HG03354 (cell line): ENCODE results near the gene ADGRL1.
A peak's percentile ranks its signal among the peaks of the same experiment; 100 is the strongest.
"Not testable (repeated sequence)": the region's sequence is repeated elsewhere in the genome, so short reads cannot be mapped to it uniquely, and the experiment has no call there.

ENCODE experiments used
- ATAC-seq: cut with Tn5 transposase; IDR thresholded peaks from one replicate; pipeline ENCODE4 v1.9.1; 2021; ENCODE audit warnings: mild to moderate bottlenecking; ENCODE audit not compliant: unreplicated experiment, poor library complexity, severe bottlenecking

The ADGRL1 gene

GRCh38 chr19:14147797-14148605 is 58.0 kb downstream of the ADGRL1 start:
- ATAC-seq, result no peak

- ATAC-seq, result no peak
These were observed 59.2 kb downstream of the ADGRL1 start for GRCh38 chr19:14146789-14147216.

DNA sequence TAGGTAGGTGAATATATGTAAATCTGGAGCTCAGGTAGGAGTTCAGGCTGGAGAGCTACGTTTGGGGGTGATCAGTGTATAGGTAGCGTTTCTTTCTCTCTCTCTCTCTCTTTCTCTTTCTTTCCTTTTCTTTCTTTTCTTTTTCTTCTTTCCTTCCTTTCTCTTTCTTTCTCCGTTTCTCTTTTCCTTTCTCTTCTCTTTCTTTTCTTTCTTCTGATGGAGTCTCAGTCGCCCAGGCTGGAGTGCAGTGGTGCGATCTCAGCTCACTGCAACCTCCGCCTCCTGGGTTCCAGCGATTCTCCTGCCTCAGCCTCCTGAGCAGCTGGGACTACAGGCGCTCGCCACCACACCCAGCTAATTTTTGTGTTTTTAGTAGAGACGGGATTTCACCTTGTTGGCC is 59.8 kb downstream of the ADGRL1 start:
- ATAC-seq, result not testable (repeated sequence)

- no peak for ATAC-seq
These were observed 60.6 kb downstream of the ADGRL1 start for GRCh38 chr19:14145381-14145780.

DNA sequence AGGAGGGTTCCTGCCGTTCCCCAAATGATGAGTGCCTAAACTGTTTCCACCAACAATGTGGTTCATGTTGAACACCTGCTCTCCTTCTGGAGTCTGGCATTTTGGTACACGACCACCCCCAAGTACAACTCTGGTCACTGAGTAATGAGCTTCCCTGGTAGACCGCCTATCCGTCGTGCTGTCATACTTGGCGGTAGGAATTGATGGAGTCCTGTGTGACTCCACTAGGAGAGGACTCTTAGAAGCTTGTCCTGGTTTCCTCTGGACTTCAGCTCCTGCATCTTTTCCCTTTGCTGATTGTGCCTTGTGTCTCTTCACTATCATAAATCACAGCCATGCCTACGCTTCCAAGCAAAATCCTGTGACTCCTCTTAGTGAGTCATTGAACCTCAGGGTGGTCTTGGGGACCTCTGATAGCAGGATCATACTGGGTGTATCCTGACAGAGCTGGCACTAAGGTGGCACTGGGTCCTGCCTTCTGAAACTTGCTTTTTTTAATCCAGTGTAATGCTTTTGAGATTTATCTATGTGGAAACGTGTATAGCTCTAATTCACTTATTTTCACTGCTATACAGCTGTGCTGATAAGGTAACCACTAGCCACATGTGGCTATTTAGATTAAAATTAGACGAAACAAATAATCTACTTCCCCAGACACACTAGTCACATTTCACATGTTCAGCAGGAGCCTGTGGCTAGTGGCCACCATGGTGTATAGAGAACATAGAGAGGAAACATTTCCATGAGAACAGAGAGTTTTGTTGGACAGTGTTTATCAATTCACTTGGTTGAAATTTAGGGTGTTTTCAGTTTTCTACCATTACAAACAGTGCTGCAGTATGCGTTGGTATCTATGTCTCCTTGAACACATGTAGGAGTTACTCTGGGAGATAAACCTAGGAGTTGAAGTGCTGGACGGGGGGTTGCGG is 63.4 kb downstream of the ADGRL1 start:
- no peak for ATAC-seq

GRCh38 chr19:14141041-14141440 is 64.9 kb downstream of the ADGRL1 start:
- ATAC-seq, result no peak

DNA sequence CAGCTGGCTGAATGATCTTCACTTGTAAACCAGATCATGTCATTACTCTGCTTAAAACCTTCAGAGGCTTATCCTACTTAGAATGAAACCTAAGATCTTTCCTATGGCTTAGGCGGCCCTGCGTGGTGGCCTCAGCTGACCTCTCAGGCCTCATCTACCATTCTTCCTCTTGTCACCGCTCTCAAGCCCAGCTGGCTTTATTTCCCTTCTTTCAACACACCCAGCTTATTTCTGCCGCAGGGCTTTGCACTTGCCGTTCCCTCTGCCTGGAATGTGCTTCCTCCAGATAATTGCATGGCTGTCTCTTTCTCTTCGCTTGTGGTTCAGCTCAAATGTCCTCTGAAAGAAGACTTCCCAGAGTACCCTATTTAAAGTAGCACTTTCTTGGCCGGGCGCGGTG is 66.0 kb downstream of the ADGRL1 start:
- no peak for ATAC-seq

GRCh38 chr19:14138576-14139265 is 67.2 kb downstream of the ADGRL1 start:
- ATAC-seq, result no peak

GRCh38 chr19:14136509-14137281 is 69.3 kb downstream of the ADGRL1 start, which contains the start of gene ASF1B:
Gene ASF1B, minus strand, starts transcription at chr19:14136589. Its CDS starts 133 bp downstream, at chr19:14136456.
- ATAC-seq, result peak; percentile 84

- no peak for ATAC-seq
These were observed 69.9 kb downstream of the ADGRL1 start for GRCh38 chr19:14135985-14136508.

GRCh38 chr19:14135355-14135754 is 70.6 kb downstream of the ADGRL1 start:
- no peak for ATAC-seq

GRCh38 chr19:14127929-14128509 is 78.0 kb downstream of the ADGRL1 start:
- ATAC-seq, result no peak

DNA sequence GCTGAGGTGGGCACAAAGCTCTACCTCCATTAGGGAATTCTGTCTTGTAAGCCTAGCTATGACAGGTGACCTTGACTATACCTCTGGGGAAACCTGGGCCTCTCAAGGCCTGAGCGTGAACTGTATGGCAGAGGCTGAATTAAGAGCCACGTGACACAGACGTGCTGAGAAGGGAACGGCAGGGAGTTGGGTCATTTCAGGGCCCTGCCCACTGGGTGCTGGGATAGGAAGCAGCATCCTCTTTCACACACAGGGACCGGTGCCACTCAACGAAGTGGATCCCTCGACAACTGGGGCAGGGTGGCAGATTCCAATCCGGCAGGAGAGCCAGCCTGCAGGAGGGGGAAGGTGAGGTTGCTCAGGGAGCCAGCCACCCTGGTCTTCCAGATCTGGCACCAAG is 78.8 kb downstream of the ADGRL1 start:
- no peak for ATAC-seq

DNA sequence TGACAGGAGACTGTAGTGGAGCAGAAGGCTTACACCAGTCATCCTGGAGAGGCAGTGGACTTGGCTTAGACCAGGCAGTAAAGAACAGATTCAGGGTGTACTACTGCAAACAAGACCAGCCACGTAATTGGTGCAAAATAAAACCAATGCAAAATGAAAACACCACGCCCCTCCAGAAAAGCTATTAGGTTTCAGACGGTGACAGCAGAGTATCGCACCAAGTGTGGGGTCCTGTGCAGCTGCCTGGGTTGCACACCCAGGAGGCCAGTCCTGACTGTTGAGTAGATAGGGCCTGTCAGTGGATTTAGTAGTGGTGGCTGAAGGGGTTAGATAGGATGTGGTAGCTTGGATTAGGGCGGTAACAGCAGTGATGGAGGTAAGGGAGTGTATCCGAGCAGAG is 83.0 kb downstream of the ADGRL1 start:
- no peak for ATAC-seq

DNA sequence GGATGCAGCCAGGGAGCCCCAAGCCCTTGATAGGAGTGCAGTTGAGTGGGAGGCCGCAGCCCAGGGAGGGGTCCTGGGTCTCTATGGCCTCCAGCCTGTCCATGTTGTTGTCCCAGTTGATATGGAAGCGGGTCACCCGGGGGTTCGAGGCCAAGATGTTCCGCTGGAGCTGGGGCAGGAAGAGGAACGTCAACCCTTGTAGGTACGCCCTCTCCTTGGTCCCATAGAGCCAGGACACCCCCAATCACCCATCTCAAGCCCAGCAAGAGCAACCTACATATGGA is 85.5 kb downstream of the ADGRL1 start:
- ATAC-seq, result no peak

- ATAC-seq, result no peak
These were observed 86.1 kb downstream of the ADGRL1 start for GRCh38 chr19:14119644-14120496.

GRCh38 chr19:14119146-14119545 is 86.8 kb downstream of the ADGRL1 start:
- ATAC-seq, result no peak
